Breast epithelium (tissue), 3 donors: Measurements from ENCODE around the gene TGFBR1.

Experiments used
- CTCF ChIP-seq, 3 donors: fragments of 450-650 bp; IDR thresholded peaks; one replicate each; pipeline ENCODE4 v1.5.1; 2016 to 2017; ENCODE audit warnings: antibody characterized with exemption in 3 of 3, mild to moderate bottlenecking in 3 of 3, moderate library complexity in 3 of 3
- POLR2A ChIP-seq: fragments of 450-650 bp; IDR thresholded peaks from one replicate; pipeline ENCODE4 v1.6.1; 2016; ENCODE audit warnings: antibody characterized with exemption, mild to moderate bottlenecking, moderate library complexity

GRCh38 chr9:99101271-99101670, 3.6 kb upstream of the TGFBR1 start:
- TF ChIP-seq CTCF (IDR thresholded peaks at IDR 0.05): no peak
- no peak for TF ChIP-seq POLR2A
